ENCODE results near the gene NR4A2.
A peak's percentile ranks its signal among the peaks of the same experiment; 100 is the strongest.

- peak in 1 of 6 experiments; percentile 20 for TF ChIP-seq CTCF (IDR thresholded peaks at IDR 0.05)
- peak; percentile 26 to 61 for TF ChIP-seq POLR2A (IDR thresholded peaks at IDR 0.05)
These were observed 2.3 kb upstream of the NR4A2 start for GRCh38 chr2:156334496-156335478.
